DOHH2 (cell line): ENCODE data around the gene DHX16.

ENCODE experiments used
- H3F3A ChIP-seq: fragments of 200-600 bp; sonication (generic), shearing (Covaris generic); 2 replicates; pipeline ENCODE4 v1.6.0; 2016; ENCODE audit warnings: antibody characterized with exemption, mild to moderate bottlenecking; ENCODE audit not compliant: control insufficient read depth, insufficient read depth
- H3K27ac ChIP-seq: fragments of 200-600 bp; sonication (generic); 2 replicates; pipeline ENCODE4 v1.5.1; 2014; ENCODE audit warnings: low read depth, mild to moderate bottlenecking, low read length, moderate library complexity
- H3K27me3 ChIP-seq: fragments of 200-600 bp; sonication (generic); 2 replicates; pipeline ENCODE4 v1.6.1; 2014; ENCODE audit warnings: mild to moderate bottlenecking, low read length, mixed read lengths; ENCODE audit not compliant: control insufficient read depth
- H3K36me3 ChIP-seq: fragments of 200-600 bp; sonication (generic); 2 replicates; pipeline ENCODE4 v1.6.1; 2014; ENCODE audit warnings: mild to moderate bottlenecking, low read length, moderate library complexity, mixed read lengths; ENCODE audit not compliant: control insufficient read depth
- H3K4me1 ChIP-seq: fragments of 200-600 bp; sonication (generic); 2 replicates; pipeline ENCODE4 v1.6.1; 2014; ENCODE audit warnings: mild to moderate bottlenecking, low read length, mixed read lengths; ENCODE audit not compliant: control insufficient read depth
- H3K4me2 ChIP-seq: fragments of 200-600 bp; sonication (generic); 2 replicates; pipeline ENCODE4 v1.6.0; 2014; ENCODE audit warnings: mild to moderate bottlenecking, low read length, moderate library complexity
- H3K4me3 ChIP-seq: fragments of 200-600 bp; sonication (generic); 2 replicates; pipeline ENCODE4 v1.5.1; 2014; ENCODE audit warnings: mild to moderate bottlenecking, low read length, mixed read lengths
- H3K79me2 ChIP-seq: fragments of 200-600 bp; sonication (generic); 2 replicates; pipeline ENCODE4 v1.6.1; 2014; ENCODE audit warnings: mild to moderate bottlenecking, low read length, mixed read lengths; ENCODE audit not compliant: control insufficient read depth
- H3K9me2 ChIP-seq: fragments of 200-600 bp; sonication (generic); replicated peaks from 2 replicates; pipeline ENCODE4 v1.6.1; 2014; ENCODE audit warnings: mild to moderate bottlenecking, low read length, mixed read lengths; ENCODE audit not compliant: control insufficient read depth
- H3K9me3 ChIP-seq: fragments of 200-600 bp; sonication (generic); 2 replicates; pipeline ENCODE4 v1.6.1; 2014; ENCODE audit warnings: antibody characterized with exemption, low read length, mixed read lengths; ENCODE audit not compliant: control insufficient read depth, insufficient read depth
- H4K20me1 ChIP-seq: fragments of 200-600 bp; sonication (generic); 2 replicates; pipeline ENCODE4 v1.6.0; 2014; ENCODE audit warnings: low read depth, mild to moderate bottlenecking, antibody characterized with exemption, low read length, moderate library complexity; ENCODE audit not compliant: control insufficient read depth, insufficient read depth
- CTCF ChIP-seq: fragments of 200-600 bp; sonication (generic); IDR thresholded peaks from one replicate; pipeline ENCODE4 v1.5.1; 2014; ENCODE audit warnings: antibody characterized with exemption, mild to moderate bottlenecking, low read depth, low read length; ENCODE audit not compliant: poor library complexity, severe bottlenecking
- EZH2phosphoT487 ChIP-seq: fragments of 200-600 bp; sonication (generic); IDR thresholded peaks from 2 replicates; pipeline ENCODE4 v1.6.1; 2017; ENCODE audit warnings: borderline replicate concordance, mild to moderate bottlenecking, antibody characterized with exemption, low read length, moderate library complexity, mixed read lengths

DHX16 gene

GRCh38 chr6:30684386-30685156 is 11.8 kb upstream of the DHX16 start:
- H3K9me2 ChIP-seq: no peaks in the 10 kb centered on the region
- H3K36me3 ChIP-seq: peaks cover 87% of the 10 kb centered on the region
- peak overlapping the region; percentile 82 for H3K4me2 ChIP-seq
- H3K9me3 ChIP-seq: no peaks in the 10 kb centered on the region
- no peak for TF ChIP-seq EZH2phosphoT487
- no peak for TF ChIP-seq CTCF
- H3K4me1 ChIP-seq: peaks cover 44% of the 10 kb centered on the region
- H3F3A ChIP-seq: peaks cover 48% of the 10 kb centered on the region
- H3K4me3 ChIP-seq: peak overlapping the region; percentile 88
- peaks cover 5% of the 10 kb centered on the region; the same call in 1 of the 2 replicates for H4K20me1 ChIP-seq
- H3K27me3 ChIP-seq: no peaks in the 10 kb centered on the region
- peak overlapping the region; percentile 90 for H3K27ac ChIP-seq
- peaks cover 96% of the 10 kb centered on the region for H3K79me2 ChIP-seq

- peak overlapping the region; percentile 90 for H3K27ac ChIP-seq
- H3K9me3 ChIP-seq: no peaks in the 10 kb centered on the region
- peaks cover 95% of the 10 kb centered on the region for H3K79me2 ChIP-seq
- TF ChIP-seq CTCF: no peak
- no peak for TF ChIP-seq EZH2phosphoT487
- no peaks in the 10 kb centered on the region for H3K27me3 ChIP-seq
- peaks cover 7% of the 10 kb centered on the region; the same call in 1 of the 2 replicates for H4K20me1 ChIP-seq
- H3K4me3 ChIP-seq: peak overlapping the region; percentile 88
- peaks cover 44% of the 10 kb centered on the region for H3K4me1 ChIP-seq
- H3K36me3 ChIP-seq: peaks cover 88% of the 10 kb centered on the region
- H3F3A ChIP-seq: peaks cover 47% of the 10 kb centered on the region
- no peaks in the 10 kb centered on the region for H3K9me2 ChIP-seq
- peak overlapping the region; percentile 82 for H3K4me2 ChIP-seq
These were observed 11.2 kb upstream of the DHX16 start for GRCh38 chr6:30683980-30684338.

GRCh38 chr6:30683183-30683979 is 10.6 kb upstream of the DHX16 start:
- peaks cover 43% of the 10 kb centered on the region for H3K4me1 ChIP-seq

More at GRCh38 chr6:30683183-30683979, 10.6 kb upstream of the DHX16 start:
- peaks cover 11% of the 10 kb centered on the region for H4K20me1 ChIP-seq
- no peaks in the 10 kb centered on the region for H3K9me2 ChIP-seq
- H3K79me2 ChIP-seq: peaks cover 95% of the 10 kb centered on the region
- H3K9me3 ChIP-seq: no peaks in the 10 kb centered on the region
- TF ChIP-seq CTCF: no peak
- TF ChIP-seq EZH2phosphoT487: no peak
- H3F3A ChIP-seq: peaks cover 48% of the 10 kb centered on the region
- peak overlapping the region; percentile 90 for H3K27ac ChIP-seq
- H3K4me2 ChIP-seq: peak overlapping the region; percentile 82
- H3K4me3 ChIP-seq: peak overlapping the region; percentile 88
- no peaks in the 10 kb centered on the region for H3K27me3 ChIP-seq
- peaks cover 89% of the 10 kb centered on the region for H3K36me3 ChIP-seq
